ENCODE data around the gene COL6A1. TPM values are rescaled to one million over a fixed set of nuclear protein-coding genes. Genes with fewer than 3 reads are reported as not detected.
"Not testable (repeated sequence)": the region's sequence is repeated elsewhere in the genome, so short reads cannot be mapped to it uniquely, and the experiment has no call there.

Gene COL6A1
- total RNA-seq, 2 experiments from 2014 or later, result 8.0 to 8.5 TPM

DNA sequence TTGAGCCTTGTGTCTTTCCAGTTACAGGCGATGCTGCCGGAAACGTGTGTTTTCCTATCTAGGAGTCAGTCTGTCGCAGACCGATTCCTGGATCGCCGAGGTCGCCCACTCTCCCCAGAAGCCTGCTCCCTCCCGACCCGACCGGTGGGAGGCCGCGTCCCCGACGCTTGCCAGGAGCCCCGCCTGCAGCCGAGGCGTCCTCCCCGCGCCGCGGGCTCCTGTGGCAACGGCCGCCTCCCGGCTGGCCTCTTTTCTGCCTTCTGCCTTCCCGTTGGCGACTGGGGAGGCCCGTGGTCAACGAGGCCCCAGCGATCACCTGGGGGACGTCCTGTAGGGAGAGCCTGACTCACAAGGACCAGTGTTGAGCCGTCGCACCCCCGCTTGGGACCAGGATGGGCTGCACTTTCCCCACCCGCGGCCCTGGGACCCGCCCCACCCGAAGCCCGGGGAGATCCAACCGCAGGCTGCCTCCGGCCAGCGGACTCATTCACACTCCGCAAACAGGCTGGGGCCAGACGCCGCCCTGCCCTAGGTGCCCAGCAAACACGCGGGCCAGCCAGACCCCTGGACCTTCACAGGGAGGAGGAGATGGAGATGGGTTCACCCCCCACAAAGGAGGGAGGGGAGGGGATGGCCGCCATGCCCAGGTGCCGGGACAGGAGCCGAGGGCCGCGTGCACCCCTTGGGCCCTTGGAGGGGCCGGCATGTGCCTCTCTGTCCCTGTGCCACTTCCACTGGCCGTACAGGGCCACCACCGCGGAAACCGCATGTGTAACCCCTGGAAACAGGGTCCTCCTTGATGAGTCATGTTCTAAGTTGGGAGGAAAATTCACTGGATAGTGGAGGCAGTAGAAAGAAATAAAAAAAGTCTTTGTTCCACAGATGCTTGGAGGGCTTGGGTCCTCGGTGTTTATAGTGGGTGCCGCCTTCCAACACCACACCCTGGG, 7.2 kb upstream of the COL6A1 start:
- Mint-ChIP-seq H3K9me3 (no peaks in the 10 kb centered on the region), H3K36me3 (ENCODE audit: low read depth) (no peaks in the 10 kb centered on the region), H3K4me1 (ENCODE audit: low read depth) (peaks cover 15% of the 10 kb centered on the region), H3K27me3 (peaks cover 30% of the 10 kb centered on the region), H3K27ac (no peak overlapping the region), H3K4me3 (peak overlapping the region; percentile 93)
- Histone ChIP-seq H3K4me1 (ENCODE audit: insufficient read depth, low read length) (peaks cover 49% of the 10 kb centered on the region), H3K27ac (ENCODE audit: low read depth in 1 of 2, low read length in 2 of 2) (no peak overlapping the region), H3K4me3 (ENCODE audit: low read length) (peak overlapping the region; percentile 70), H3K36me3 (ENCODE audit: insufficient read depth, low read length) (no peaks in the 10 kb centered on the region), H3K27me3 (ENCODE audit: control insufficient read depth in 1 of 2, insufficient read depth in 2 of 2, low read length in 2 of 2) (peaks cover 48 to 51% of the 10 kb centered on the region in 2 experiments), H3K9me3 (ENCODE audit: control insufficient read depth in 1 of 2, insufficient read depth in 1 of 2, low read length in 2 of 2) (peaks cover 0 to 13% of the 10 kb centered on the region in 2 experiments)
- TF ChIP-seq, protein P1, sequence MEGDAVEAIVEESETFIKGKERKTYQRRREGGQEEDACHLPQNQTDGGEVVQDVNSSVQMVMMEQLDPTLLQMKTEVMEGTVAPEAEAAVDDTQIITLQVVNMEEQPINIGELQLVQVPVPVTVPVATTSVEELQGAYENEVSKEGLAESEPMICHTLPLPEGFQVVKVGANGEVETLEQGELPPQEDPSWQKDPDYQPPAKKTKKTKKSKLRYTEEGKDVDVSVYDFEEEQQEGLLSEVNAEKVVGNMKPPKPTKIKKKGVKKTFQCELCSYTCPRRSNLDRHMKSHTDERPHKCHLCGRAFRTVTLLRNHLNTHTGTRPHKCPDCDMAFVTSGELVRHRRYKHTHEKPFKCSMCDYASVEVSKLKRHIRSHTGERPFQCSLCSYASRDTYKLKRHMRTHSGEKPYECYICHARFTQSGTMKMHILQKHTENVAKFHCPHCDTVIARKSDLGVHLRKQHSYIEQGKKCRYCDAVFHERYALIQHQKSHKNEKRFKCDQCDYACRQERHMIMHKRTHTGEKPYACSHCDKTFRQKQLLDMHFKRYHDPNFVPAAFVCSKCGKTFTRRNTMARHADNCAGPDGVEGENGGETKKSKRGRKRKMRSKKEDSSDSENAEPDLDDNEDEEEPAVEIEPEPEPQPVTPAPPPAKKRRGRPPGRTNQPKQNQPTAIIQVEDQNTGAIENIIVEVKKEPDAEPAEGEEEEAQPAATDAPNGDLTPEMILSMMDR (IDR thresholded peaks at IDR 0.05), result no peak
- peak; percentile 48 for ATAC-seq (ENCODE audit: poor library complexity)
- CTCF ChIA-PET, result interaction anchor here (0.6 to 1.3 kb wide), 5 partner anchors 9 to 311 kb away, joined by 3 to 5 read pairs (median 3); no protein-coding TSS in a partner anchor
- intact Hi-C loops (cut with DNase I, micrococcal nuclease), result loop anchor here (5.0 to 10.0 kb wide), 5 partner anchors 120 to 348 kb away; partner anchors contain the start of genes LSS (in 2 of the 2), C21orf58 (in 1 of the 2), COL6A2 (in 1 of the 2) and MCM3AP (in 1 of the 2)
- DNase-seq, result peak in 5 of 14 experiments; percentile 11 to 62 (median 32)
- POLR2A ChIA-PET, result interaction anchor here (0.6 kb wide), 1 partner anchor 57 kb away, joined by 3 read pairs; no protein-coding TSS in a partner anchor

DNA sequence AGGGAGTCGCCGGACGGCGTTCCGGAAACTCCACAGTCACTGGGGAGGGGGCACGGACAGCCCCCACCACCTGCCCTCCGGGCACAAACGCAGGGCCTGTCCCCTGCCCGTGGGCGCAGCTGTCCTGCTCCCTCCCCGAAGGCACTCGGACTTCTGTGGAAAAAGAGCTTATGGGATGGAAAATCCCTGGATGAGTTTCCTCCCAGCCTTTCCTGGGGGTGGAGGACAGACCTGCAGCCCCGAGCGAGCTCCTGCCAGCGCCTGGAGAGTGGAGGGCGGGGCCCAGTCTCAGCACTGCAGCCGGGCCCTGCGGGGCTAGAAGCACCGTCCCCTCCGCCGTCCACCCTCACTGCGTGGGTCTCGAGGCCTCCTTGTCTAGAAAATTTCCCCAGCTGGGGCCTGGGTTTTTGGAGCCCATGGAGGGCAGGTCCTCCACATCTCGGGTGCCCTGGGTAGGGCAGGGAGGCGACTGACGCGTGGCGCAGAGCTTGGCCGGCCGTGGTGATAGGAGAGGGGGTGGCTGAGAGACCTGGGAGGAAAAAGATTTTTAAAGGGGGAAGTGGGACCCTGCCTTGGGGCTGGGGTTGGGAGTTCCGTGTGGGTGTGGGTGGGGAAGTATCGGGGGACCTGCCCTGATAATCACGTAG, 6.4 kb upstream of the COL6A1 start:
- H3K27me3 Mint-ChIP-seq, result peaks cover 25% of the 10 kb centered on the region
- Histone ChIP-seq H3K4me1 (ENCODE audit: insufficient read depth, low read length) (peaks cover 49% of the 10 kb centered on the region), H3K4me3 (ENCODE audit: low read length) (no peak overlapping the region), H3K27ac (ENCODE audit: low read depth in 1 of 2, low read length in 2 of 2) (no peak overlapping the region), H3K36me3 (ENCODE audit: insufficient read depth, low read length) (no peaks in the 10 kb centered on the region), H3K9me3 (ENCODE audit: control insufficient read depth in 1 of 2, insufficient read depth in 1 of 2, low read length in 2 of 2) (peaks cover 0 to 13% of the 10 kb centered on the region in 2 experiments), H3K27me3 (ENCODE audit: control insufficient read depth in 1 of 2, insufficient read depth in 2 of 2, low read length in 2 of 2) (peaks cover 47 to 49% of the 10 kb centered on the region in 2 experiments)
- DNase-seq, result peak in 1 of 14 experiments; percentile 27
- ATAC-seq (ENCODE audit: poor library complexity), result no peak
- H3K9me3 Mint-ChIP-seq, result no peaks in the 10 kb centered on the region
- POLR2A ChIA-PET, result no interaction called here
- no peaks in the 10 kb centered on the region for H3K36me3 Mint-ChIP-seq (ENCODE audit: low read depth)
- H3K4me1 Mint-ChIP-seq (ENCODE audit: low read depth), result peaks cover 15% of the 10 kb centered on the region
- CTCF ChIA-PET, result no interaction called here
- peak overlapping the region; percentile 49 for H3K4me3 Mint-ChIP-seq
- TF ChIP-seq, protein P1 (IDR thresholded peaks at IDR 0.05), result no peak
- no peak overlapping the region for H3K27ac Mint-ChIP-seq
- intact Hi-C loops (cut with DNase I, micrococcal nuclease), result loop anchor here in 1 of 2 experiments (10.0 kb wide), 2 partner anchors 120 to 310 kb away; partner anchors contain the start of genes COL6A2, MCM3AP and YBEY

DNA sequence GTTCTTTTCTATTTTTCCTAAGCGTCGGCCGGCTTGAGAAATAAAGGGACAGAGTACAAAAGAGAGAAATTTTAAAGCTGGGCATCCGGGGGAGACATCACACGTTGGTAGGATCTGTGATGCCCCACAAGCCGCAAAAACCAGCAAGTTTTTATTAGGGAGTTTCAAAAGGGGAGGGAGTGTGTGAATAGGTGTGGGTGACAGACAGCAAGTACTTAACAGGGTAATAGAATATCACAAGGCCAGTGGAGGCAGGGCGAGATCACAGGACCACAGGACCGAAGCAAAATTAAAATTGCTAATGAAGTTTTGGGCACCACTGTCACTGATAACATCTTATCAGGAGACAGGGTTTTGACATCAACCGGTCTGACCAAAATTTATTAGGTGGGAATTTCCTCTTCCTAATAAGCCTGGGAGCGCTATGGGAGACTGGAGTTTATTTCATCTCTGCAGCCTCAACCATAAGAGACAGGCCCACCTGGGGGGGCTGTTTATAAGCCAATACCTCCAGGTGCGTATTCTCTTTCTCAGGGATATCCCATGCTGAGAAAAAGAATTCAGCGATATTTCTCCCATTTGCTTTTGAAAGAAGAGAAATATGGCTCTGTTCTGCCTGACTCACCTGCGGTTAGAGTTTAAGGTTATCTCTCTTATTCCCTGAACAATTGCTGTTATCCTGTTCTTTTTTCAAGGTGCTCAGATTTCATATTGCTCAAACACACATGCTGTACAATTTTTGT, 5.7 kb upstream of the COL6A1 start:
- H3K36me3 Mint-ChIP-seq (ENCODE audit: low read depth); H3K27ac ChIP-seq (ENCODE audit: low read depth in 1 of 2, low read length in 2 of 2); POLR2A ChIA-PET; ATAC-seq (ENCODE audit: poor library complexity); H3K9me3 Mint-ChIP-seq; H3K36me3 ChIP-seq (ENCODE audit: insufficient read depth, low read length); H3K4me3 ChIP-seq (ENCODE audit: low read length); CTCF ChIA-PET; H3K27ac Mint-ChIP-seq; DNase-seq: not testable (repeated sequence)
- H3K27me3 ChIP-seq (ENCODE audit: control insufficient read depth in 1 of 2, insufficient read depth in 2 of 2, low read length in 2 of 2), result peaks cover 41 to 45% of the 10 kb centered on the region in 2 experiments
- H3K4me1 ChIP-seq (ENCODE audit: insufficient read depth, low read length), result peaks cover 49% of the 10 kb centered on the region
- H3K4me1 Mint-ChIP-seq (ENCODE audit: low read depth), result peaks cover 15% of the 10 kb centered on the region
- peaks cover 25% of the 10 kb centered on the region for H3K27me3 Mint-ChIP-seq
- intact Hi-C loops (cut with DNase I, micrococcal nuclease), result loop anchor here in 1 of 2 experiments (10.0 kb wide), 2 partner anchors 119 to 309 kb away; partner anchors contain the start of genes COL6A2, MCM3AP and YBEY
- peak overlapping the region; percentile 49 for H3K4me3 Mint-ChIP-seq
- H3K9me3 ChIP-seq (ENCODE audit: control insufficient read depth in 1 of 2, insufficient read depth in 1 of 2, low read length in 2 of 2), result peaks cover 0 to 13% of the 10 kb centered on the region in 2 experiments

Data from CD4-positive, alpha-beta T cell (primary cell).